ENCODE results near the gene FBXW8. TPM values are rescaled to one million over a fixed set of nuclear protein-coding genes. Genes with fewer than 3 reads are reported as not detected.

Gene FBXW8
- total RNA-seq, 1 donor: 24.6 TPM

DNA sequence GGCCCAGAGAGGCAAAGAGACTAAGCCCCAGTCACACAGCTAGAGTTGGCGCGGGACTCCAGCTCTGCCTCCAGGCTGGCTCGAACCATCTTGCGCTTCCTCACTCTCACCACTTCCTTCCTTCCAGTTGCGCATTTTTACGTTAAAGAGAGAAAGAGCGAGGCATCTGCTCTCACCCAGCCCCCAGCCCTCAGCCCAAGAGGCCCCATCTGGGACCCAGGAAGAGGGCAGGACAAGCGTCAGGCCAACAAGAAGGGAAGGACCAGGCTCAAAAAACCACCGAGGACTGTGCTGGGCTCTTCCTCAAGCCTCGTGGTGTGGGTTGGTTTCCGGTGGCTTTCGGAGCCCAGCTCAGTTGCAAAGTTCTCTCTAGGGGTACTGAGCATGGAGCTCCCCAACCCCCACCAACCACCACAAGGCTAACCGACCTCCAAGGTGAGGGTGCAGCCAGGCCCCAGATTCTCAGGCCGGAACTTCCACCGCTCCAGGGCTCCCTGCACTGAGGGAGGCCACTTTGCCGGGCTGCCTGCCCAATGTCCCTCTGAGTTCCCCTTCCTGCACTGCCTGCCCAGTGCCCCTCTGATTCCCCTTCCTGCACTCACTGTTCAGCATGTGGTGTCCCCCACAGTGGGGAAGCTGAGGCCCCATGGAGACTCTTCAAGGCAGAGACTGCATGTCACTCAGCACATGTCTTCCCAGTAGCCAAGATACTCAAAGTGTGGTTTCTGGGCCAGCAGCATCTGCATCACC lies 152.6 kb downstream of the FBXW8 start:
- no peak overlapping the region for H3K4me3 ChIP-seq (ENCODE audit: low read depth, low read length)
- DNase-seq (ENCODE audit: low read depth): no peak
- TF ChIP-seq CTCF (IDR thresholded peaks at IDR 0.05; ENCODE audit: insufficient read depth, low read depth, low read length): no peak

- no peak overlapping the region for H3K4me3 ChIP-seq (ENCODE audit: low read depth, low read length)
- DNase-seq (ENCODE audit: low read depth): no peak
- TF ChIP-seq CTCF (IDR thresholded peaks at IDR 0.05; ENCODE audit: insufficient read depth, low read depth, low read length): no peak
These were observed 153.3 kb downstream of the FBXW8 start for GRCh38 chr12:117064049-117064448.

DNA sequence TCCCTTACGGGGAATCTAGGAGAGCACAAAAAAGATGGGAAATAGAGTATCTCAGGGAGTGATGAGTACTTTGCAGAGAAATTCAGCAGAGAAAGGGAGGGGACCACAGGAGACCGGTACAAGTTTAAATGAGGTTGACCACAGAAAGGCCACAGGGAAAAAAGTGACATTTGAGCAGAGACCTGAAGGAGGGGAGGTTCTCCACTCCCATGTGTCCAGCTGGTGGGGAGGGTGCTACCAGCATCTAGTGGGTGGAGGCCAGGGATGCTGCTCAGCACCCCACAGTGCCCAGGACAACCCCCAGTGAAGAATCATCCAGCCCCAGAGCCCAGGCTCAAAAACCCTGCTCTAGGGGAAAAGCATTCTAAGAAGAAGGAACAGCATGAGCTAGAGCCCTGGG lies 153.8 kb downstream of the FBXW8 start:
- DNase-seq (ENCODE audit: low read depth): no peak

GRCh38 chr12:117067016-117067415 lies 156.3 kb downstream of the FBXW8 start:
- H3K4me3 ChIP-seq (ENCODE audit: low read depth, low read length): no peak overlapping the region
- no peak for TF ChIP-seq CTCF (IDR thresholded peaks at IDR 0.05; ENCODE audit: insufficient read depth, low read depth, low read length)
- no peak for DNase-seq (ENCODE audit: low read depth)

More for the DNA sequence above, 153.8 kb downstream of the FBXW8 start:
- TF ChIP-seq CTCF (IDR thresholded peaks at IDR 0.05; ENCODE audit: insufficient read depth, low read depth, low read length): no peak
- H3K4me3 ChIP-seq (ENCODE audit: low read depth, low read length): no peak overlapping the region

GRCh38 chr12:117067638-117068037 lies 156.9 kb downstream of the FBXW8 start:
- DNase-seq (ENCODE audit: low read depth): no peak
- H3K4me3 ChIP-seq (ENCODE audit: low read depth, low read length): no peak overlapping the region
- no peak for TF ChIP-seq CTCF (IDR thresholded peaks at IDR 0.05; ENCODE audit: insufficient read depth, low read depth, low read length)

- TF ChIP-seq CTCF (IDR thresholded peaks at IDR 0.05; ENCODE audit: insufficient read depth, low read depth, low read length): no peak
- DNase-seq (ENCODE audit: low read depth): no peak
- H3K4me3 ChIP-seq (ENCODE audit: low read depth, low read length): no peak overlapping the region
These were observed 157.7 kb downstream of the FBXW8 start for GRCh38 chr12:117068492-117068891.

All from fibroblast of villous mesenchyme (primary cell).